GM23338 (cell line): ENCODE data around the gene FBXL20. TPM values are rescaled to one million over a fixed set of nuclear protein-coding genes. Genes with fewer than 3 reads are reported as not detected.

Experiments used
- ATAC-seq: fragments of 200-7000 bp; cut with Tn5 transposase; 3 replicates; pipeline ENCODE4 v1.9.1; 2020
- DNase-seq: peaks from one replicate; pipeline ENCODE4 v3.0.0-alpha.2; 2015; ENCODE audit warnings: low spot score
- H2AFZ ChIP-seq: fragments of 200-600 bp; sonication (generic); 2 replicates; pipeline ENCODE4 v1.8.0; 2016; ENCODE audit warnings: antibody characterized with exemption, mild to moderate bottlenecking, moderate library complexity
- H3F3A ChIP-seq: fragments of 200-600 bp; sonication (generic); replicated peaks from 2 replicates; pipeline ENCODE4 v1.8.0; 2017; ENCODE audit warnings: antibody characterized with exemption, mixed run types, low read depth
- H3K27ac ChIP-seq: fragments of 200-600 bp; sonication (generic); 2 replicates; pipeline ENCODE4 v1.6.1; 2016; ENCODE audit warnings: low read depth
- H3K27me3 ChIP-seq: fragments of 200-600 bp; sonication (generic); 2 replicates; pipeline ENCODE4 v1.8.0; 2016; ENCODE audit warnings: mild to moderate bottlenecking, mixed run types, moderate library complexity; ENCODE audit not compliant: insufficient read depth
- H3K36me3 ChIP-seq: fragments of 200-600 bp; sonication (generic); 2 replicates; pipeline ENCODE4 v1.8.0; 2016; ENCODE audit warnings: mild to moderate bottlenecking; ENCODE audit not compliant: insufficient read depth
- H3K4me1 ChIP-seq: fragments of 200-600 bp; sonication (generic); 2 replicates; pipeline ENCODE4 v1.8.0; 2016; ENCODE audit warnings: mild to moderate bottlenecking, moderate library complexity; ENCODE audit not compliant: insufficient read depth
- H3K4me2 ChIP-seq: fragments of 200-600 bp; sonication (generic); 2 replicates; pipeline ENCODE4 v1.7.1; 2017; ENCODE audit warnings: mixed run types
- H3K4me3 ChIP-seq: fragments of 200-600 bp; sonication (generic); 2 replicates; pipeline ENCODE4 v1.6.1; 2016; ENCODE audit warnings: mixed run types
- H3K79me2 ChIP-seq: fragments of 200-600 bp; sonication (generic); replicated peaks from 2 replicates; pipeline ENCODE4 v1.8.0; 2017; ENCODE audit warnings: mild to moderate bottlenecking; ENCODE audit not compliant: insufficient read depth
- H3K9me2 ChIP-seq: fragments of 200-600 bp; sonication (generic); 2 replicates; pipeline ENCODE4 v1.8.0; 2017; ENCODE audit not compliant: insufficient read depth
- H4K20me1 ChIP-seq: fragments of 200-600 bp; sonication (generic); replicated peaks from 2 replicates; pipeline ENCODE4 v1.8.0; 2017; ENCODE audit warnings: mild to moderate bottlenecking; ENCODE audit not compliant: insufficient read depth
- H3K27ac Mint-ChIP-seq: 2 replicates; pipeline ENCODE4 v1.8.0; 2020; ENCODE audit warnings: inconsistent platforms, mild to moderate bottlenecking, moderate library complexity, mixed read lengths
- H3K27me3 Mint-ChIP-seq: 3 replicates; pipeline ENCODE4 v1.8.0; 2022; ENCODE audit warnings: low read depth, mild to moderate bottlenecking, moderate library complexity, mixed read lengths, inconsistent platforms; ENCODE audit not compliant: insufficient read depth, poor library complexity
- H3K36me3 Mint-ChIP-seq: 3 replicates; pipeline ENCODE4 v1.8.0; 2021; ENCODE audit warnings: low read depth, mild to moderate bottlenecking, inconsistent platforms, moderate library complexity, mixed read lengths
- H3K4me1 Mint-ChIP-seq: 3 replicates; pipeline ENCODE4 v1.8.0; 2020; ENCODE audit warnings: mild to moderate bottlenecking, inconsistent platforms, mixed read lengths
- H3K4me3 Mint-ChIP-seq: 3 replicates; pipeline ENCODE4 v1.8.0; 2021; ENCODE audit warnings: moderate library complexity, mild to moderate bottlenecking, inconsistent platforms, mixed read lengths
- H3K9me3 Mint-ChIP-seq: 3 replicates; pipeline ENCODE4 v1.8.0; 2020; ENCODE audit warnings: moderate library complexity, mild to moderate bottlenecking, inconsistent platforms, mixed read lengths
- CREB1 ChIP-seq: fragments of 250-450 bp; sonication (Bioruptor Pico); IDR thresholded peaks from 2 replicates; pipeline ENCODE4 v1.5.0; 2020; ENCODE audit warnings: low read depth, mild to moderate bottlenecking, moderate library complexity
- CTCF ChIP-seq, 2 experiments: fragments of 200-600 bp in 1 of 2; sonication (generic) in 1 of 2; conservative IDR thresholded peaks; 2 replicates each; pipeline versions ENCODE4 v1.5.1 to v1.6.1; 2016 to 2017; ENCODE audit warnings: antibody characterized with exemption in 2 of 2, low read depth in 2 of 2, mild to moderate bottlenecking in 2 of 2, moderate library complexity in 1 of 2
- ETS1 ChIP-seq: IDR thresholded peaks from 2 replicates; pipeline ENCODE4 v1.6.1; 2016; ENCODE audit warnings: antibody characterized with exemption
- EZH2 ChIP-seq: fragments of 200-600 bp; sonication (generic); IDR thresholded peaks from one replicate; pipeline ENCODE4 v1.8.0; 2017; ENCODE audit warnings: antibody characterized with exemption, mild to moderate bottlenecking, low read depth; ENCODE audit not compliant: unreplicated experiment
- EZH2phosphoT487 ChIP-seq: fragments of 200-600 bp; sonication (generic); IDR thresholded peaks from one replicate; pipeline ENCODE4 v1.8.1; 2018; ENCODE audit warnings: antibody characterized with exemption; ENCODE audit not compliant: unreplicated experiment
- JUNB ChIP-seq: IDR thresholded peaks from one replicate; pipeline ENCODE4 v1.6.1; 2016; ENCODE audit warnings: antibody characterized with exemption; ENCODE audit not compliant: unreplicated experiment
- NANOG ChIP-seq: IDR thresholded peaks from 2 replicates; pipeline ENCODE4 v1.6.1; 2016; ENCODE audit warnings: antibody characterized with exemption, borderline replicate concordance
- POLR2AphosphoS5 ChIP-seq: IDR thresholded peaks from 2 replicates; pipeline ENCODE4 v1.6.1; 2016; ENCODE audit warnings: antibody characterized with exemption, low read depth
- REST ChIP-seq: IDR thresholded peaks from one replicate; pipeline ENCODE4 v1.6.1; 2018; ENCODE audit warnings: antibody characterized with exemption; ENCODE audit not compliant: unreplicated experiment
- STAT1 ChIP-seq: IDR thresholded peaks from one replicate; pipeline ENCODE4 v1.6.1; 2016; ENCODE audit warnings: antibody characterized with exemption; ENCODE audit not compliant: unreplicated experiment
- ZNF331 ChIP-seq: fragments of 250-450 bp; sonication (Bioruptor Pico); IDR thresholded peaks from 2 replicates; pipeline ENCODE4 v1.5.0; 2020; ENCODE audit warnings: low read depth, mild to moderate bottlenecking, moderate library complexity
- ZNF462 ChIP-seq: fragments of 250-450 bp; sonication (Bioruptor Pico); IDR thresholded peaks from 2 replicates; pipeline ENCODE4 v1.5.0; 2020; ENCODE audit warnings: mild to moderate bottlenecking, moderate library complexity
- polyA plus RNA-seq: library from polyadenylated mRNA; unstranded; fragments of >200 nt; fragmentation: Nextera tagmentation; extraction: Ambion mirVana; gene quantifications from 2 replicates; pipeline ENCODE4 v1.2.1, GENCODE V29; 2016
- total RNA-seq: library from RNA; depleted of rRNA; stranded (reverse); fragments of >200 nt; shearing (Covaris generic); gene quantifications from 2 replicates; pipeline ENCODE4 v1.2.3, GENCODE V29; 2014

FBXL20 gene
- total and polyA plus RNA-seq, 2 experiments from 2014 or later, result 2.9 to 6.9 TPM

- Histone ChIP-seq H4K20me1 (no peaks in the 10 kb centered on the region), H3K79me2 (no peaks in the 10 kb centered on the region), H3F3A (no peaks in the 10 kb centered on the region), H2AFZ (no peak overlapping the region), H3K27me3 (no peaks in the 10 kb centered on the region), H3K36me3 (no peaks in the 10 kb centered on the region), H3K9me2 (no peaks in the 10 kb centered on the region), H3K4me3 (no peak overlapping the region), H3K4me1 (no peaks in the 10 kb centered on the region), H3K27ac (no peak overlapping the region), H3K4me2 (no peak overlapping the region)
- DNase-seq, result no peak
- Mint-ChIP-seq H3K36me3 (no peaks in the 10 kb centered on the region), H3K4me1 (no peaks in the 10 kb centered on the region), H3K27me3 (peaks cover 8% of the 10 kb centered on the region), H3K27ac (no peak overlapping the region), H3K9me3 (no peaks in the 10 kb centered on the region), H3K4me3 (no peak overlapping the region)
- no peak for TF ChIP-seq STAT1
- TF ChIP-seq ZNF462 (CRISPR knock-in tag), result no peak
- no peak for TF ChIP-seq JUNB
- no peak for TF ChIP-seq CTCF (conservative IDR thresholded peaks at IDR 0.05; ENCODE audit: low read depth in 2 of 2)
- TF ChIP-seq EZH2, result no peak
- no peak for TF ChIP-seq NANOG
- TF ChIP-seq EZH2phosphoT487, result no peak
- TF ChIP-seq CREB1 (CRISPR knock-in tag), result no peak
- TF ChIP-seq POLR2AphosphoS5, result no peak
- TF ChIP-seq ETS1, result no peak
- no peak for TF ChIP-seq ZNF331
- no peak for TF ChIP-seq REST
- ATAC-seq, result no peak
Measured at GRCh38 chr17:39325528-39326240, 75.7 kb downstream of the FBXL20 start.
